GM23338 (cell line): ENCODE results near the gene EID2B. TPM values are rescaled to one million over a fixed set of nuclear protein-coding genes. Genes with fewer than 3 reads are reported as not detected.

ENCODE experiments used
- ATAC-seq: fragments of 200-7000 bp; cut with Tn5 transposase; 3 replicates; pipeline ENCODE4 v1.9.1; 2020
- DNase-seq: peaks from one replicate; pipeline ENCODE4 v3.0.0-alpha.2; 2015; ENCODE audit warnings: low spot score
- H2AFZ ChIP-seq: fragments of 200-600 bp; sonication (generic); 2 replicates; pipeline ENCODE4 v1.8.0; 2016; ENCODE audit warnings: antibody characterized with exemption, mild to moderate bottlenecking, moderate library complexity
- H3F3A ChIP-seq: fragments of 200-600 bp; sonication (generic); replicated peaks from 2 replicates; pipeline ENCODE4 v1.8.0; 2017; ENCODE audit warnings: antibody characterized with exemption, mixed run types, low read depth
- H3K27ac ChIP-seq: fragments of 200-600 bp; sonication (generic); 2 replicates; pipeline ENCODE4 v1.6.1; 2016; ENCODE audit warnings: low read depth
- H3K27me3 ChIP-seq: fragments of 200-600 bp; sonication (generic); 2 replicates; pipeline ENCODE4 v1.8.0; 2016; ENCODE audit warnings: mild to moderate bottlenecking, mixed run types, moderate library complexity; ENCODE audit not compliant: insufficient read depth
- H3K36me3 ChIP-seq: fragments of 200-600 bp; sonication (generic); 2 replicates; pipeline ENCODE4 v1.8.0; 2016; ENCODE audit warnings: mild to moderate bottlenecking; ENCODE audit not compliant: insufficient read depth
- H3K4me1 ChIP-seq: fragments of 200-600 bp; sonication (generic); 2 replicates; pipeline ENCODE4 v1.8.0; 2016; ENCODE audit warnings: mild to moderate bottlenecking, moderate library complexity; ENCODE audit not compliant: insufficient read depth
- H3K4me2 ChIP-seq: fragments of 200-600 bp; sonication (generic); 2 replicates; pipeline ENCODE4 v1.7.1; 2017; ENCODE audit warnings: mixed run types
- H3K4me3 ChIP-seq: fragments of 200-600 bp; sonication (generic); 2 replicates; pipeline ENCODE4 v1.6.1; 2016; ENCODE audit warnings: mixed run types
- H3K79me2 ChIP-seq: fragments of 200-600 bp; sonication (generic); replicated peaks from 2 replicates; pipeline ENCODE4 v1.8.0; 2017; ENCODE audit warnings: mild to moderate bottlenecking; ENCODE audit not compliant: insufficient read depth
- H3K9me2 ChIP-seq: fragments of 200-600 bp; sonication (generic); 2 replicates; pipeline ENCODE4 v1.8.0; 2017; ENCODE audit not compliant: insufficient read depth
- H4K20me1 ChIP-seq: fragments of 200-600 bp; sonication (generic); replicated peaks from 2 replicates; pipeline ENCODE4 v1.8.0; 2017; ENCODE audit warnings: mild to moderate bottlenecking; ENCODE audit not compliant: insufficient read depth
- H3K27ac Mint-ChIP-seq: 2 replicates; pipeline ENCODE4 v1.8.0; 2020; ENCODE audit warnings: inconsistent platforms, mild to moderate bottlenecking, moderate library complexity, mixed read lengths
- H3K27me3 Mint-ChIP-seq: 3 replicates; pipeline ENCODE4 v1.8.0; 2022; ENCODE audit warnings: low read depth, mild to moderate bottlenecking, moderate library complexity, mixed read lengths, inconsistent platforms; ENCODE audit not compliant: insufficient read depth, poor library complexity
- H3K36me3 Mint-ChIP-seq: 3 replicates; pipeline ENCODE4 v1.8.0; 2021; ENCODE audit warnings: low read depth, mild to moderate bottlenecking, inconsistent platforms, moderate library complexity, mixed read lengths
- H3K4me1 Mint-ChIP-seq: 3 replicates; pipeline ENCODE4 v1.8.0; 2020; ENCODE audit warnings: mild to moderate bottlenecking, inconsistent platforms, mixed read lengths
- H3K4me3 Mint-ChIP-seq: 3 replicates; pipeline ENCODE4 v1.8.0; 2021; ENCODE audit warnings: moderate library complexity, mild to moderate bottlenecking, inconsistent platforms, mixed read lengths
- H3K9me3 Mint-ChIP-seq: 3 replicates; pipeline ENCODE4 v1.8.0; 2020; ENCODE audit warnings: moderate library complexity, mild to moderate bottlenecking, inconsistent platforms, mixed read lengths
- CREB1 ChIP-seq: fragments of 250-450 bp; sonication (Bioruptor Pico); IDR thresholded peaks from 2 replicates; pipeline ENCODE4 v1.5.0; 2020; ENCODE audit warnings: low read depth, mild to moderate bottlenecking, moderate library complexity
- CTCF ChIP-seq, 2 experiments: fragments of 200-600 bp in 1 of 2; sonication (generic) in 1 of 2; conservative IDR thresholded peaks; 2 replicates each; pipeline versions ENCODE4 v1.5.1 to v1.6.1; 2016 to 2017; ENCODE audit warnings: antibody characterized with exemption in 2 of 2, low read depth in 2 of 2, mild to moderate bottlenecking in 2 of 2, moderate library complexity in 1 of 2
- EZH2 ChIP-seq: fragments of 200-600 bp; sonication (generic); IDR thresholded peaks from one replicate; pipeline ENCODE4 v1.8.0; 2017; ENCODE audit warnings: antibody characterized with exemption, mild to moderate bottlenecking, low read depth; ENCODE audit not compliant: unreplicated experiment
- EZH2phosphoT487 ChIP-seq: fragments of 200-600 bp; sonication (generic); IDR thresholded peaks from one replicate; pipeline ENCODE4 v1.8.1; 2018; ENCODE audit warnings: antibody characterized with exemption; ENCODE audit not compliant: unreplicated experiment
- JUNB ChIP-seq: IDR thresholded peaks from one replicate; pipeline ENCODE4 v1.6.1; 2016; ENCODE audit warnings: antibody characterized with exemption; ENCODE audit not compliant: unreplicated experiment
- NANOG ChIP-seq: IDR thresholded peaks from 2 replicates; pipeline ENCODE4 v1.6.1; 2016; ENCODE audit warnings: antibody characterized with exemption, borderline replicate concordance
- POLR2AphosphoS5 ChIP-seq: IDR thresholded peaks from 2 replicates; pipeline ENCODE4 v1.6.1; 2016; ENCODE audit warnings: antibody characterized with exemption, low read depth
- STAT1 ChIP-seq: IDR thresholded peaks from one replicate; pipeline ENCODE4 v1.6.1; 2016; ENCODE audit warnings: antibody characterized with exemption; ENCODE audit not compliant: unreplicated experiment
- ZNF114 ChIP-seq: fragments of 250-450 bp; sonication (Bioruptor Pico); IDR thresholded peaks from 2 replicates; pipeline ENCODE4 v1.5.0; 2020; ENCODE audit warnings: mild to moderate bottlenecking, moderate library complexity
- ZNF331 ChIP-seq: fragments of 250-450 bp; sonication (Bioruptor Pico); IDR thresholded peaks from 2 replicates; pipeline ENCODE4 v1.5.0; 2020; ENCODE audit warnings: low read depth, mild to moderate bottlenecking, moderate library complexity
- ZNF462 ChIP-seq: fragments of 250-450 bp; sonication (Bioruptor Pico); IDR thresholded peaks from 2 replicates; pipeline ENCODE4 v1.5.0; 2020; ENCODE audit warnings: mild to moderate bottlenecking, moderate library complexity
- polyA plus RNA-seq: library from polyadenylated mRNA; unstranded; fragments of >200 nt; fragmentation: Nextera tagmentation; extraction: Ambion mirVana; gene quantifications from 2 replicates; pipeline ENCODE4 v1.2.1, GENCODE V29; 2016
- total RNA-seq: library from RNA; depleted of rRNA; stranded (reverse); fragments of >200 nt; shearing (Covaris generic); gene quantifications from 2 replicates; pipeline ENCODE4 v1.2.3, GENCODE V29; 2014
- TF ChIP-seq, protein P1 (sequence below): IDR thresholded peaks from one replicate; pipeline ENCODE4 v1.6.1; 2018; ENCODE audit warnings: antibody characterized with exemption; ENCODE audit not compliant: unreplicated experiment
- TF ChIP-seq, protein P2 (sequence below): IDR thresholded peaks from 2 replicates; pipeline ENCODE4 v1.6.1; 2016; ENCODE audit warnings: antibody characterized with exemption

Gene EID2B
- total and polyA plus RNA-seq, 2 experiments from 2014 or later = 2.5 to 4.6 TPM

- Histone ChIP-seq H3K36me3 (no peaks in the 10 kb centered on the region), H3K9me2 (no peaks in the 10 kb centered on the region), H2AFZ (no peak overlapping the region; the same call in 1 of the 2 replicates), H3K4me2 (peak overlapping the region; percentile 14), H3K79me2 (peaks cover 8% of the 10 kb centered on the region), H4K20me1 (no peaks in the 10 kb centered on the region; the same call in 1 of the 2 replicates), H3K4me1 (peaks cover 7% of the 10 kb centered on the region), H3K27ac (no peak overlapping the region), H3K27me3 (no peaks in the 10 kb centered on the region), H3K4me3 (peak overlapping the region; percentile 69; the same call in 1 of the 2 replicates), H3F3A (no peaks in the 10 kb centered on the region)
- H3K36me3 Mint-ChIP-seq = peaks cover 6% of the 10 kb centered on the region; the same call in 1 of the 3 replicates
- no peak overlapping the region for H3K27ac Mint-ChIP-seq
- peaks cover 14% of the 10 kb centered on the region for H3K27me3 Mint-ChIP-seq
- TF ChIP-seq, protein P1, sequence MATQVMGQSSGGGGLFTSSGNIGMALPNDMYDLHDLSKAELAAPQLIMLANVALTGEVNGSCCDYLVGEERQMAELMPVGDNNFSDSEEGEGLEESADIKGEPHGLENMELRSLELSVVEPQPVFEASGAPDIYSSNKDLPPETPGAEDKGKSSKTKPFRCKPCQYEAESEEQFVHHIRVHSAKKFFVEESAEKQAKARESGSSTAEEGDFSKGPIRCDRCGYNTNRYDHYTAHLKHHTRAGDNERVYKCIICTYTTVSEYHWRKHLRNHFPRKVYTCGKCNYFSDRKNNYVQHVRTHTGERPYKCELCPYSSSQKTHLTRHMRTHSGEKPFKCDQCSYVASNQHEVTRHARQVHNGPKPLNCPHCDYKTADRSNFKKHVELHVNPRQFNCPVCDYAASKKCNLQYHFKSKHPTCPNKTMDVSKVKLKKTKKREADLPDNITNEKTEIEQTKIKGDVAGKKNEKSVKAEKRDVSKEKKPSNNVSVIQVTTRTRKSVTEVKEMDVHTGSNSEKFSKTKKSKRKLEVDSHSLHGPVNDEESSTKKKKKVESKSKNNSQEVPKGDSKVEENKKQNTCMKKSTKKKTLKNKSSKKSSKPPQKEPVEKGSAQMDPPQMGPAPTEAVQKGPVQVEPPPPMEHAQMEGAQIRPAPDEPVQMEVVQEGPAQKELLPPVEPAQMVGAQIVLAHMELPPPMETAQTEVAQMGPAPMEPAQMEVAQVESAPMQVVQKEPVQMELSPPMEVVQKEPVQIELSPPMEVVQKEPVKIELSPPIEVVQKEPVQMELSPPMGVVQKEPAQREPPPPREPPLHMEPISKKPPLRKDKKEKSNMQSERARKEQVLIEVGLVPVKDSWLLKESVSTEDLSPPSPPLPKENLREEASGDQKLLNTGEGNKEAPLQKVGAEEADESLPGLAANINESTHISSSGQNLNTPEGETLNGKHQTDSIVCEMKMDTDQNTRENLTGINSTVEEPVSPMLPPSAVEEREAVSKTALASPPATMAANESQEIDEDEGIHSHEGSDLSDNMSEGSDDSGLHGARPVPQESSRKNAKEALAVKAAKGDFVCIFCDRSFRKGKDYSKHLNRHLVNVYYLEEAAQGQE = no peak
- TF ChIP-seq STAT1 (no peak), ZNF114 (CRISPR knock-in tag) (no peak), JUNB (no peak), POLR2AphosphoS5 (no peak), NANOG (no peak), CREB1 (no peak), EZH2phosphoT487 (no peak), EZH2 (no peak), CTCF (conservative IDR thresholded peaks at IDR 0.05; ENCODE audit: low read depth in 2 of 2) (no peak), ZNF462 (CRISPR knock-in tag) (no peak), ZNF331 (CRISPR knock-in tag) (no peak)
- TF ChIP-seq, protein P2, sequence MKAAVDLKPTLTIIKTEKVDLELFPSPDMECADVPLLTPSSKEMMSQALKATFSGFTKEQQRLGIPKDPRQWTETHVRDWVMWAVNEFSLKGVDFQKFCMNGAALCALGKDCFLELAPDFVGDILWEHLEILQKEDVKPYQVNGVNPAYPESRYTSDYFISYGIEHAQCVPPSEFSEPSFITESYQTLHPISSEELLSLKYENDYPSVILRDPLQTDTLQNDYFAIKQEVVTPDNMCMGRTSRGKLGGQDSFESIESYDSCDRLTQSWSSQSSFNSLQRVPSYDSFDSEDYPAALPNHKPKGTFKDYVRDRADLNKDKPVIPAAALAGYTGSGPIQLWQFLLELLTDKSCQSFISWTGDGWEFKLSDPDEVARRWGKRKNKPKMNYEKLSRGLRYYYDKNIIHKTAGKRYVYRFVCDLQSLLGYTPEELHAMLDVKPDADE = no peak
- ATAC-seq = no peak
- no peak for DNase-seq
- H3K9me3 Mint-ChIP-seq = no peaks in the 10 kb centered on the region
- H3K4me3 Mint-ChIP-seq = peak overlapping the region; percentile 97
- peaks cover 27% of the 10 kb centered on the region for H3K4me1 Mint-ChIP-seq
These were observed 7.7 kb upstream of the EID2B start for GRCh38 chr19:39540333-39540673.
